GM13976 (cell line): Measurements from ENCODE around the gene ABLIM2.

ENCODE experiments used
- DNase-seq: peaks from one replicate; pipeline ENCODE4 v3.0.0; 2012; ENCODE audit warnings: low spot score
- CTCF ChIP-seq: IDR thresholded peaks from 2 replicates; pipeline ENCODE4 v1.5.1; 2012; ENCODE audit warnings: borderline replicate concordance, mild to moderate bottlenecking; ENCODE audit not compliant: insufficient read depth; ENCODE audit errors: extremely low read depth, missing control alignments, control extremely low read depth
- in situ Hi-C: fragments of 300-500 bp; cut with MboI; formaldehyde crosslinking; loops from one replicate; pipeline ENCODE4 v1.12.0; 2022; ENCODE audit warnings: low sequenced_read_pairs, mixed read lengths, inconsistent platforms; ENCODE audit not compliant: unreplicated experiment

Gene ABLIM2

GRCh38 chr4:8073206-8073863 lies 85.3 kb downstream of the ABLIM2 start:
- no peak for TF ChIP-seq CTCF
- DNase-seq, result no peak
- in situ Hi-C loops, result no loop called here

DNA sequence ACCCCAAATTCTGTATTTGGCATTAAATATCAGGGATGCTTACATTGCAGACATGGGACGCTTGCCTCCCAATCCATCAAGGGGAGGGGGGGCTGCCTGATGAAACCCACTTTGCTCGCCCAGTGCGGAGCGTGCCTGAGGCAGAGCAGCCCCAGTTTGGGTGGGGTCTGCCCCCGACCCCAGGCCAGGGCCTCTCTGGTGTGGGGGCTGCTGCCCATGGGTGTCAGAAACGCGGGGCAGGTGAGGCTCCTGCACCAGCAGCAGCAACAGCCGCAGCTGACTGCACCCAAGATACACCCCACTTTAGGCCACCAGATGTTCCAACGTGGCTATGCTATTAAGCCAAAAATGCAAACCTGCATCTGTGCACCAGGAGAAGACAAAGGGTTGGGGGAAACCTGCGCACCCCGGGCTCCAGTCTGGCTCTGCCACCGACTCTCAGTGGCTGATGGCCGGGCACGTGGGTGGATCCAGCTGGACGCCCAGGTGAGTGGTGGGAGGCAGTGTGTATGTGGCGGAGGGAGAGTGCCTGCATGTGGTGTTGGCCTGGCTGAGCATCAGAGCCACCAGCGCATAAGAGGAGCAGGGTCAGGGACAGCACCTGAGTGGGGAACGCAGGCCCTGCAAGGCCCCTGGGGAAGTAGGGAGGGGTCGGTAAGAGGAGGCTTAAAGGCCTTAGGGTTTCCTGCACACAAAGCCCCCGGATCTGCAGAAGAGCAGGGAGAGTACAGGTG lies 86.2 kb downstream of the ABLIM2 start:
- TF ChIP-seq CTCF, result no peak
- in situ Hi-C loops, result no loop called here

DNA sequence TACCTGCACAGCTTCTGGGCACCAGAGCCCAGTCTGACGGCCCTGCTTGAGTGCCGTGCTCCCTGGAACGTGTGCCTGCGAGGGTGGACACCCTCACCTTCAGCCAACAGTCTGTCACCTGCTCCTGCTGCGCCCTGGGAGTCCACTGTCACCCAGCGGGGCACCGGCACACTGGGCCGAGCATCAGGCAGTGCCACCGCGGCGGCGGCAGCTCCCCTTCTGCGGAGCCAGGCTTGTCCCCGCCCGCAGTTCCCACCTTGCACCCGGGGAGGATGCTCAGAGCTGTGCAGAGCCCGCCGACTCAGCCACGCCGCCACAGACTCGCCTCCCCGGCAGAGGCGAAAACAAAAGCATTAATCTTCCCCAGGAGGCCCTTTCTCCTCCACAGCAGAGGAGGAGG lies 86.8 kb downstream of the ABLIM2 start:
- in situ Hi-C loops, result no loop called here
- no peak for TF ChIP-seq CTCF
- DNase-seq, result no peak

More for the DNA sequence above, 86.2 kb downstream of the ABLIM2 start:
- DNase-seq, result no peak

- in situ Hi-C loops, result no loop called here
- no peak for TF ChIP-seq CTCF
- DNase-seq, result no peak
Observed at GRCh38 chr4:8070736-8071718, 87.6 kb downstream of the ABLIM2 start.

- no peak for DNase-seq
- TF ChIP-seq CTCF, result no peak
- in situ Hi-C loops, result no loop called here
Observed at GRCh38 chr4:8069102-8069752, 89.4 kb downstream of the ABLIM2 start.

DNA sequence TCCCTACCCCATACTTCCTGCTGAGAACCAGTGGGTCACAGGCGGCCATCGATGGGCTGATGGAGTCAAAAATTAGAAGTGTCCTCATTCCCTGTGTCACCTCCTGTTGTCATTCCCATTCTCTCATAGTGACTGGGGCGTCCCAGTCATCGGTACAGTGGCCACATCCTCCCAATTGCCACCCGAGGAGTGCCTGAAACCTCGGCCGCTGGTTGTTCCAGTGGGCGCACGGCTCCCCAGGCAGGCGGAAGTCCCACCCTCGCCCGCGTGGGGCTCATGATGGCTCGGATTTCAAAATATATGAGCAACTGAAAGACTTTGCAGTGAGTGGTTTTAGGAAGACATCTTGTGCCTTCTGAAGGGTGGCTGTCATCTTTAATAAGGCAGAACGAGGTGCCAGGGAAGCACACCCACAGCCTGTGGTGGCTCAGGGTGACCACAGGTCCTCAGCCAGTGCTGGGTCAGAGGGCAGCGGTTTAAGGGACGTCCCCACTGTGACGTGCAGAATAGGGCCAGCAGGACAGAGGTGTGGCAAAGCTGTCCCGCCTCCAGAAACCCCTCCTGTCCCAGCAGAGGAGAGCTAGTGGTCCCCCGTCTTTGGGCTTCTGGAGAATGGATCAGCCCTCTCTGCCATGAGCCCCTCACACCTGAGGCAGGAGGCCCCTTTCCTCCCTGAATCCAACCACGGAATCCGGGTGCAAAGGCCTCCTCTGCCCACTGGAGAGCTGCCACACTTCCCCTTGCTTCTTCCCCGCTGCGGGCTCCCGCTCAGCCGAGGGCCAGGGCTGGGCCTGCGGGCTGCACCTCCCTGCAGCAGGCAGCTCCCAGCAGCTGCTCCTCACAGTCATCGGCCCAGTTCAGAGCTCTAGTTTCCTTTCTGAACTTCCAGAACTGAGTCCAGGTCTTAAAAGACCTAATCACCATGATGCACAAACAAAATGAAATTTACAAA lies 90.4 kb downstream of the ABLIM2 start:
- TF ChIP-seq CTCF, result no peak
- in situ Hi-C loops, result no loop called here
- DNase-seq, result no peak
